SH-SY5Y (cell line): ENCODE data around the gene HAP1.

Experiments used
- GATA2 ChIP-seq: IDR thresholded peaks from 2 replicates; pipeline ENCODE4 v1.6.1; 2011; ENCODE audit warnings: mild to moderate bottlenecking, low read depth, low read length
- GATA3 ChIP-seq: IDR thresholded peaks from 2 replicates; pipeline ENCODE4 v1.6.1; 2011; ENCODE audit warnings: low read depth, mild to moderate bottlenecking, low read length, moderate library complexity

- TF ChIP-seq GATA3 (no peak), GATA2 (no peak)
These were observed 26.4 kb upstream of the HAP1 start for GRCh38 chr17:41760878-41761277.
